Measurements from ENCODE around the gene MATN1.

Gene MATN1

DNA sequence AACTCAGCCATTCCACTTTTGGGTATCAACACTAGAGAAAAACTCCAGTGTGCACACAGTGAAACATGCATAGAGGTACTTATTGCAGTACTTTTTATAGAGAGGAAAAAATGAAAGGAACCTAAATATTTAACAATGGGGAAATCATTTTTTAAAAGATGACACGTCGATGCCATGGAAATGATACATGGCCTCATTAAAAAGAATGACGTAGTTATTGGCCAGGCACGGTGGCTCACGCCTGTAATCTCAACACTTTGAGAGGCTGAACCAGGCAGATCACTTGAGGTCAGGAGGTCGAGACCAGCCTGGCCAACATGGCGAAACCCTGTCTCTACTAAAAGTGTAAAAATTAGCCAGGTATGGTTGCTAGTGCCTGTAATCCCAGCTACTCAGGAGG is 42.5 kb downstream of the MATN1 start:
- TF ChIP-seq CTCF (IDR thresholded peaks at IDR 0.05; ENCODE audit: low read depth, low read length) = no peak

GRCh38 chr1:30680429-30680828 is 43.0 kb downstream of the MATN1 start:
- no peaks in the 10 kb centered on the region for H3K27me3 ChIP-seq (ENCODE audit: insufficient read depth, low read depth, severe bottlenecking)

More for the DNA sequence above, 42.5 kb downstream of the MATN1 start:
- H3K4me3 ChIP-seq (ENCODE audit: low read depth, low read length) = no peak overlapping the region
- H3K27ac ChIP-seq = no peak overlapping the region
- no peaks in the 10 kb centered on the region for H3K36me3 ChIP-seq
- peaks cover 3% of the 10 kb centered on the region for H3K9me3 ChIP-seq (ENCODE audit: severe bottlenecking)
- H3K27me3 ChIP-seq (ENCODE audit: insufficient read depth, low read depth, severe bottlenecking) = no peaks in the 10 kb centered on the region
- no peak for DNase-seq

GRCh38 chr1:30679976-30680305 is 43.4 kb downstream of the MATN1 start:
- Histone ChIP-seq H3K36me3 (no peaks in the 10 kb centered on the region), H3K4me3 (ENCODE audit: low read depth, low read length) (no peak overlapping the region), H3K27me3 (ENCODE audit: insufficient read depth, low read depth, severe bottlenecking) (no peaks in the 10 kb centered on the region), H3K27ac (no peak overlapping the region), H3K9me3 (ENCODE audit: severe bottlenecking) (peaks cover 3% of the 10 kb centered on the region)
- no peak for TF ChIP-seq CTCF (IDR thresholded peaks at IDR 0.05; ENCODE audit: low read depth, low read length)
- no peak for DNase-seq

More at GRCh38 chr1:30680429-30680828, 43.0 kb downstream of the MATN1 start:
- H3K36me3 ChIP-seq = no peaks in the 10 kb centered on the region
- TF ChIP-seq CTCF (IDR thresholded peaks at IDR 0.05; ENCODE audit: low read depth, low read length) = no peak
- H3K27ac ChIP-seq = no peak overlapping the region
- H3K4me3 ChIP-seq (ENCODE audit: low read depth, low read length) = no peak overlapping the region
- peaks cover 3% of the 10 kb centered on the region for H3K9me3 ChIP-seq (ENCODE audit: severe bottlenecking)
- DNase-seq = no peak

DNA sequence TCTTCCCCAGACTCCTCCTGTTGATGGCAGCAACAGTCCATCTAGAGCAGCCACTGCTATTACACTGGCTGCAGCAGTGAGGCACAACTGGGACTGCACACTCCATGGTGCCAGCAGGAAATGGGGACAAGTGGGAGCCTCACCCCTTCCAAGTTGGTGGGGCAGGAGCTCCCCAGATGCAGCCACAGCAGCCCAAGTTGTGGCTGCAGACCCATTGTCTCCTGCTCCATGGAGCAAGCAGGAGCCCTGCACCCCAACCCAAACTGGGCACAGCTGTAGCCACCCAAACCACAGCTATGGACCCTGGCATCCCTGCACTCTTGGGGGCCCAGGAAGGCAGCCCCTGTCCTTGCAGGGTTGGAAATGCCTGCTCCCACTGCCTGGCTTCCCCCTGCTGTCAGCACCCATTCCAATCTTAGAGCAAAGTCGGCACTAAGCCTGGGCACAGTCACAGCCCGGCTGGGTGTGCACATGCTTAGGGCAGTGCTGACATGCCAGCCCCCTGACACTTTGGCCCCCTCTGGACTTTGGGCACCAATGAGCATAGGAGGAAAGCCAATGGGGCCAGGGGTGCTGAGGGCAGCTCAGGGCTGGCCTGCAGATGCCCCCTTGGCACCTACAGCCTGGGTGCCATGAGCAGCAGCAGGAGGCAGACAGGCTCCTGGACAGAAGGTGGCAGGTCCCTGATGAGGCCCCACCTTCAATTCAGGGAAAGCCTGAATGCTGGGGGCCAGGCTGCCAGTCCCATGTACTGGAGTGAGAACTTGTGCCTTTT is 44.0 kb downstream of the MATN1 start:
- no peak for TF ChIP-seq CTCF (IDR thresholded peaks at IDR 0.05; ENCODE audit: low read depth, low read length)
- no peak for DNase-seq
- Histone ChIP-seq H3K4me3 (ENCODE audit: low read depth, low read length) (no peak overlapping the region), H3K27me3 (ENCODE audit: insufficient read depth, low read depth, severe bottlenecking) (no peaks in the 10 kb centered on the region), H3K36me3 (no peaks in the 10 kb centered on the region), H3K27ac (no peak overlapping the region), H3K9me3 (ENCODE audit: severe bottlenecking) (peaks cover 3% of the 10 kb centered on the region)

- Histone ChIP-seq H3K36me3 (no peaks in the 10 kb centered on the region), H3K27me3 (ENCODE audit: insufficient read depth, low read depth, severe bottlenecking) (no peaks in the 10 kb centered on the region), H3K9me3 (ENCODE audit: severe bottlenecking) (peaks cover 7% of the 10 kb centered on the region), H3K4me3 (ENCODE audit: low read depth, low read length) (no peak overlapping the region), H3K27ac (no peak overlapping the region)
- no peak for DNase-seq
- TF ChIP-seq CTCF (IDR thresholded peaks at IDR 0.05; ENCODE audit: low read depth, low read length) = no peak
Observed at GRCh38 chr1:30678209-30678608, 45.2 kb downstream of the MATN1 start.

DNA sequence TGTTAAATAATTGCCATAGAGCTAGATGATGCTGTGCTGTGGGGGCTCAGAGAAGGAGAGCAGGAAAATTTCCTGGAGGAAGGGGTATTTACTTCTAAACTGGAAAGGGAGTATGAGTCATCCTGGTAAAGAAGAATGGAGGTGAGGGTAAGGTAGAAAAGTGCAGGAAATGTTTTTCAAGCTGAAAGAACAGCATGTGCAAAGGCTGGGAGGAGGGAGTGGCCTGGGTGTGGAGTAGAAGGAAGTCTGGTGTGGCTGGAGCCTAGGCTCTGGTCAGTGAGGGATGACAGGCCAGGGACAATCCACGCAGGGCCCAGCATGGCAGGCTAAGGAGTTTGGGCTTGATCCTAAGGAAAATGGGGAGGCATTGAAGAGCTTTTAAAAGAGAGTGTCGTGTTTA is 45.9 kb downstream of the MATN1 start:
- no peak for DNase-seq
- Histone ChIP-seq H3K27ac (no peak overlapping the region), H3K4me3 (ENCODE audit: low read depth, low read length) (no peak overlapping the region), H3K9me3 (ENCODE audit: severe bottlenecking) (peaks cover 8% of the 10 kb centered on the region), H3K36me3 (no peaks in the 10 kb centered on the region), H3K27me3 (ENCODE audit: insufficient read depth, low read depth, severe bottlenecking) (no peaks in the 10 kb centered on the region)
- no peak for TF ChIP-seq CTCF (IDR thresholded peaks at IDR 0.05; ENCODE audit: low read depth, low read length)

All from WERI-Rb-1 (cell line).